ENCODE measurements around the gene GRB2. TPM values are rescaled to one million over a fixed set of nuclear protein-coding genes. Genes with fewer than 3 reads are reported as not detected.

GRB2 gene
- total and polyA plus RNA-seq, 2 donors (not counting 1 experiment from before 2014, with no cell fraction given), result 114 to 219 TPM

DNA sequence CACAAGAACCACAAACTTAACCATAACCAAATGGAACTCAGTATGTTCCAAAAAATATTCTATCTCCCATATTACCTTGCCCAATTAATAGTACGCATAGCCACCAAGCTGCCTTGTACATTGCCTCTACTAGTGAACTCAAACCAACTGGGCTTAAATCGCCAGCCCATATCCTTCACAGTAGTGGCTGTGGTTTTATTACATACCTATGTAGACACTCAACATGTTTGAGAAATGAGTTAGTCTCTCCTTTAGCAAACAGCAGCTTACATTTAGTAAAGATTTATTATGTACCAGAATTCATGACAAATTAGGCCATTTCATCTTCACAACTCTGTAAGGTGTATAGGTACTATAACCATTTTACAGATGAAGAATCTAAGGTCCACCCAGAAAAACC is 41.4 kb downstream of the GRB2 start:
- H3K27me3 ChIP-seq (replicated peaks in 1 of 4; ENCODE audit: control extremely low read depth in 1 of 4, control insufficient read depth in 3 of 4, insufficient read depth in 4 of 4, low read length in 3 of 4), result no peaks in the 10 kb centered on the region
- Mint-ChIP-seq H3K4me1 (peaks cover 92% of the 10 kb centered on the region), H3K9me3 (ENCODE audit: insufficient read depth) (no peaks in the 10 kb centered on the region), H3K4me3 (peak overlapping the region; percentile 64), H3K27me3 (no peaks in the 10 kb centered on the region), H3K27ac (peak overlapping the region; percentile 62)
- ATAC-seq (ENCODE audit: low read depth) (no peak), DNase-seq (no peak)
- H3K36me3 ChIP-seq (replicated peaks in 1 of 2; ENCODE audit: control extremely low read depth in 1 of 2, control insufficient read depth in 1 of 2, extremely low read depth in 1 of 2, insufficient read depth in 2 of 2, low read length in 1 of 2), result peaks cover 2 to 4% of the 10 kb centered on the region in 2 experiments
- H3K4me1 ChIP-seq (ENCODE audit: control insufficient read depth in 2 of 2, insufficient read depth in 2 of 2, low read length in 2 of 2), result peaks cover 84 to 93% of the 10 kb centered on the region in 2 donors
- ChIA-PET CTCF (interaction anchor here (1.0 to 1.7 kb wide), 5 partner anchors 9 to 75 kb away, joined by 3 to 7 read pairs (median 5); partner anchors contain the start of gene SLC25A19), POLR2A (interaction anchor here (1.0 kb wide), 1 partner anchor 68 kb away, joined by 3 read pairs; no protein-coding TSS in a partner anchor)
- intact Hi-C loops (cut with micrococcal nuclease), result loop anchor here (2.0 kb wide), 1 partner anchor 17 kb away; no protein-coding TSS in a partner anchor
- peaks cover 77% of the 10 kb centered on the region for H4K20me1 ChIP-seq (ENCODE audit: control insufficient read depth, insufficient read depth, low read length, poor library complexity, severe bottlenecking)
- H3K4me3 ChIP-seq (ENCODE audit: control extremely low read depth in 1 of 5, extremely low read depth in 1 of 5, insufficient read depth in 1 of 5, low read depth in 2 of 5, low read length in 4 of 5), result no peak overlapping the region
- no peak overlapping the region for H2AFZ ChIP-seq (ENCODE audit: insufficient read depth, low read depth, low read length, poor library complexity, severe bottlenecking)
- H3K27ac ChIP-seq (ENCODE audit: low read length in 2 of 2), result peak overlapping the region; percentile 8 to 70
- H3K79me2 ChIP-seq (ENCODE audit: control insufficient read depth, insufficient read depth, low read length), result peaks cover 100% of the 10 kb centered on the region
- no CpG with 5 or more reads among the region's 2 CpGs for WGBS (ENCODE audit: insufficient coverage)
- H3K9me3 ChIP-seq (ENCODE audit: control extremely low read depth in 1 of 3, control insufficient read depth in 2 of 3, insufficient read depth in 1 of 3, low read length in 2 of 3), result no peaks in the 10 kb centered on the region
- TF ChIP-seq, protein P1, sequence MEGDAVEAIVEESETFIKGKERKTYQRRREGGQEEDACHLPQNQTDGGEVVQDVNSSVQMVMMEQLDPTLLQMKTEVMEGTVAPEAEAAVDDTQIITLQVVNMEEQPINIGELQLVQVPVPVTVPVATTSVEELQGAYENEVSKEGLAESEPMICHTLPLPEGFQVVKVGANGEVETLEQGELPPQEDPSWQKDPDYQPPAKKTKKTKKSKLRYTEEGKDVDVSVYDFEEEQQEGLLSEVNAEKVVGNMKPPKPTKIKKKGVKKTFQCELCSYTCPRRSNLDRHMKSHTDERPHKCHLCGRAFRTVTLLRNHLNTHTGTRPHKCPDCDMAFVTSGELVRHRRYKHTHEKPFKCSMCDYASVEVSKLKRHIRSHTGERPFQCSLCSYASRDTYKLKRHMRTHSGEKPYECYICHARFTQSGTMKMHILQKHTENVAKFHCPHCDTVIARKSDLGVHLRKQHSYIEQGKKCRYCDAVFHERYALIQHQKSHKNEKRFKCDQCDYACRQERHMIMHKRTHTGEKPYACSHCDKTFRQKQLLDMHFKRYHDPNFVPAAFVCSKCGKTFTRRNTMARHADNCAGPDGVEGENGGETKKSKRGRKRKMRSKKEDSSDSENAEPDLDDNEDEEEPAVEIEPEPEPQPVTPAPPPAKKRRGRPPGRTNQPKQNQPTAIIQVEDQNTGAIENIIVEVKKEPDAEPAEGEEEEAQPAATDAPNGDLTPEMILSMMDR (IDR thresholded peaks at IDR 0.05), result no peak
- no peak for TF ChIP-seq EZH2 (IDR thresholded peaks at IDR 0.05; ENCODE audit: borderline replicate concordance, insufficient read depth, low read depth, low read length, poor library complexity, severe bottlenecking)
- H3K4me2 ChIP-seq (replicated peaks; ENCODE audit: low read depth, low read length, poor library complexity, severe bottlenecking), result peak overlapping the region; percentile 38
- H3K9ac ChIP-seq (ENCODE audit: low read length), result no peak overlapping the region

DNA sequence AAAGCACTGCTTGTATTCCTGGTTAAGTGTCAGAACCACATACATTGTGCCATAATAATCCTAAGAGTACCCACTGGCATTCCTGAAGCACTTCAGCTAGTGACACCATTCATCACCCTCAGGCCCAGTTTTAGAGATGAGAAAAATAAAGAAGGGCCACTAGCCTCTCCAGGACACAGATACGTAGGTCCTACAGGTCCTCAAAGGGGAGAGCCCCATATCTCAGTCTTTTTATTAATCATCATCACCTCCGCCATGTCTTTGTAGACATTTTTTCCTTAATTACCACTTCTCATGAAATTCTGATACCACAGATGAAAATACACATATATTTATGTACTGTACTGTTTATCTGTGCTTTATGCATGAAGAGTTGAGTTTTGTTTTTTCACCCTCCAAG is 43.5 kb downstream of the GRB2 start:
- intact Hi-C loops (cut with micrococcal nuclease), result loop anchor here (2.0 kb wide), 1 partner anchor 17 kb away; no protein-coding TSS in a partner anchor
- ChIA-PET CTCF (no interaction called here), POLR2A (interaction anchor here (1.7 kb wide), 1 partner anchor 14 kb away, joined by 5 read pairs; no protein-coding TSS in a partner anchor)
- ATAC-seq (ENCODE audit: low read depth) (no peak), DNase-seq (no peak)
- H3K9me3 ChIP-seq (ENCODE audit: control extremely low read depth in 1 of 3, control insufficient read depth in 2 of 3, insufficient read depth in 1 of 3, low read length in 2 of 3), result no peaks in the 10 kb centered on the region
- peaks cover 74 to 76% of the 10 kb centered on the region in 2 donors for H3K4me1 ChIP-seq (ENCODE audit: control insufficient read depth in 2 of 2, insufficient read depth in 2 of 2, low read length in 2 of 2)
- peaks cover 98% of the 10 kb centered on the region for H3K79me2 ChIP-seq (ENCODE audit: control insufficient read depth, insufficient read depth, low read length)
- WGBS (ENCODE audit: insufficient coverage), result 33% methylated on average over 1 of the region's 2 CpGs
- H3K9me3 Mint-ChIP-seq (ENCODE audit: insufficient read depth), result no peaks in the 10 kb centered on the region
- H3K27me3 ChIP-seq (replicated peaks in 1 of 4; ENCODE audit: control extremely low read depth in 1 of 4, control insufficient read depth in 3 of 4, insufficient read depth in 4 of 4, low read length in 3 of 4), result no peaks in the 10 kb centered on the region
- TF ChIP-seq, protein P1 (IDR thresholded peaks at IDR 0.05), result no peak
- TF ChIP-seq EZH2 (IDR thresholded peaks at IDR 0.05; ENCODE audit: borderline replicate concordance, insufficient read depth, low read depth, low read length, poor library complexity, severe bottlenecking), result no peak
- peak overlapping the region; percentile 15 for H3K4me3 Mint-ChIP-seq
- H3K4me1 Mint-ChIP-seq, result peaks cover 85% of the 10 kb centered on the region
- H3K4me3 ChIP-seq (ENCODE audit: control extremely low read depth in 1 of 5, extremely low read depth in 1 of 5, insufficient read depth in 1 of 5, low read depth in 2 of 5, low read length in 4 of 5), result no peak overlapping the region
- H3K4me2 ChIP-seq (replicated peaks; ENCODE audit: low read depth, low read length, poor library complexity, severe bottlenecking), result peak overlapping the region; percentile 23
- H2AFZ ChIP-seq (ENCODE audit: insufficient read depth, low read depth, low read length, poor library complexity, severe bottlenecking), result no peak overlapping the region
- peaks cover 2 to 11% of the 10 kb centered on the region in 2 experiments for H3K36me3 ChIP-seq (replicated peaks in 1 of 2; ENCODE audit: control extremely low read depth in 1 of 2, control insufficient read depth in 1 of 2, extremely low read depth in 1 of 2, insufficient read depth in 2 of 2, low read length in 1 of 2)
- H4K20me1 ChIP-seq (ENCODE audit: control insufficient read depth, insufficient read depth, low read length, poor library complexity, severe bottlenecking), result peaks cover 63% of the 10 kb centered on the region
- H3K27me3 Mint-ChIP-seq, result no peaks in the 10 kb centered on the region
- H3K27ac ChIP-seq (ENCODE audit: low read length in 2 of 2), result peak overlapping the region; percentile 1 to 78
- no peak overlapping the region for H3K9ac ChIP-seq (ENCODE audit: low read length)
- H3K27ac Mint-ChIP-seq, result peak overlapping the region; percentile 33

Data from B cell (primary cell).